ENCODE results near the gene PPY.
"Not testable (repeated sequence)": the region's sequence is repeated elsewhere in the genome, so short reads cannot be mapped to it uniquely, and the experiment has no call there.

PPY gene

GRCh38 chr17:43945074-43945829 lies 3.0 kb upstream of the PPY start:
- Histone ChIP-seq H3K79me2 (ENCODE audit: control insufficient read depth, insufficient read depth, low read length, unreplicated experiment) (no peaks in the 10 kb centered on the region), H3K27me3 (ENCODE audit: insufficient read depth, low read length) (no peaks in the 10 kb centered on the region), H3K36me3 (ENCODE audit: insufficient read depth, low read length) (no peaks in the 10 kb centered on the region), H3K4me3 (ENCODE audit: low read depth, low read length) (no peak overlapping the region), H3K27ac (ENCODE audit: low read depth, low read length) (no peak overlapping the region), H2AFZ (ENCODE audit: low read length, unreplicated experiment) (no peak overlapping the region), H3K4me1 (ENCODE audit: control insufficient read depth, insufficient read depth, low read length, unreplicated experiment) (peaks cover 2% of the 10 kb centered on the region)

- no peak overlapping the region for H2AFZ ChIP-seq (ENCODE audit: low read length, unreplicated experiment)
- no peaks in the 10 kb centered on the region for H3K36me3 ChIP-seq (ENCODE audit: insufficient read depth, low read length)
- peaks cover 2% of the 10 kb centered on the region for H3K4me1 ChIP-seq (ENCODE audit: control insufficient read depth, insufficient read depth, low read length, unreplicated experiment)
- H3K4me3 ChIP-seq (ENCODE audit: low read depth, low read length): no peak overlapping the region
- H3K79me2 ChIP-seq (ENCODE audit: control insufficient read depth, insufficient read depth, low read length, unreplicated experiment): no peaks in the 10 kb centered on the region
- no peak overlapping the region for H3K27ac ChIP-seq (ENCODE audit: low read depth, low read length)
- no peaks in the 10 kb centered on the region for H3K27me3 ChIP-seq (ENCODE audit: insufficient read depth, low read length)
Observed at GRCh38 chr17:43940630-43941029, 1.6 kb downstream of the PPY start.

- no peak overlapping the region for H3K27ac ChIP-seq (ENCODE audit: low read depth, low read length)
- no peak overlapping the region for H2AFZ ChIP-seq (ENCODE audit: low read length, unreplicated experiment)
- H3K4me1 ChIP-seq (ENCODE audit: control insufficient read depth, insufficient read depth, low read length, unreplicated experiment): peaks cover 2% of the 10 kb centered on the region
- no peaks in the 10 kb centered on the region for H3K27me3 ChIP-seq (ENCODE audit: insufficient read depth, low read length)
- no peak overlapping the region for H3K4me3 ChIP-seq (ENCODE audit: low read depth, low read length)
- no peaks in the 10 kb centered on the region for H3K79me2 ChIP-seq (ENCODE audit: control insufficient read depth, insufficient read depth, low read length, unreplicated experiment)
- no peaks in the 10 kb centered on the region for H3K36me3 ChIP-seq (ENCODE audit: insufficient read depth, low read length)
Observed at GRCh38 chr17:43939886-43940285, 2.4 kb downstream of the PPY start.

- not testable (repeated sequence) for H3K27ac ChIP-seq (ENCODE audit: low read depth, low read length); H2AFZ ChIP-seq (ENCODE audit: low read length, unreplicated experiment); H3K4me1 ChIP-seq (ENCODE audit: control insufficient read depth, insufficient read depth, low read length, unreplicated experiment); H3K79me2 ChIP-seq (ENCODE audit: control insufficient read depth, insufficient read depth, low read length, unreplicated experiment); H3K4me3 ChIP-seq (ENCODE audit: low read depth, low read length); H3K27me3 ChIP-seq (ENCODE audit: insufficient read depth, low read length); H3K36me3 ChIP-seq (ENCODE audit: insufficient read depth, low read length)
Observed at GRCh38 chr17:43939452-43939851, 2.8 kb downstream of the PPY start.

- no peak overlapping the region for H3K27ac ChIP-seq (ENCODE audit: low read depth, low read length)
Observed at GRCh38 chr17:43938838-43939182, 3.5 kb downstream of the PPY start.

GRCh38 chr17:43936434-43936833 lies 5.8 kb downstream of the PPY start:
- H3K27ac ChIP-seq (ENCODE audit: low read depth, low read length): no peak overlapping the region
- H3K79me2 ChIP-seq (ENCODE audit: control insufficient read depth, insufficient read depth, low read length, unreplicated experiment): no peaks in the 10 kb centered on the region
- H3K27me3 ChIP-seq (ENCODE audit: insufficient read depth, low read length): no peaks in the 10 kb centered on the region
- no peaks in the 10 kb centered on the region for H3K36me3 ChIP-seq (ENCODE audit: insufficient read depth, low read length)
- no peak overlapping the region for H3K4me3 ChIP-seq (ENCODE audit: low read depth, low read length)
- H3K4me1 ChIP-seq (ENCODE audit: control insufficient read depth, insufficient read depth, low read length, unreplicated experiment): no peaks in the 10 kb centered on the region
- no peak overlapping the region for H2AFZ ChIP-seq (ENCODE audit: low read length, unreplicated experiment)

More at GRCh38 chr17:43938838-43939182, 3.5 kb downstream of the PPY start:
- Histone ChIP-seq H2AFZ (ENCODE audit: low read length, unreplicated experiment) (no peak overlapping the region), H3K27me3 (ENCODE audit: insufficient read depth, low read length) (no peaks in the 10 kb centered on the region), H3K4me3 (ENCODE audit: low read depth, low read length) (no peak overlapping the region), H3K79me2 (ENCODE audit: control insufficient read depth, insufficient read depth, low read length, unreplicated experiment) (no peaks in the 10 kb centered on the region), H3K4me1 (ENCODE audit: control insufficient read depth, insufficient read depth, low read length, unreplicated experiment) (peaks cover 1% of the 10 kb centered on the region), H3K36me3 (ENCODE audit: insufficient read depth, low read length) (no peaks in the 10 kb centered on the region)

GRCh38 chr17:43935926-43936261 lies 6.4 kb downstream of the PPY start:
- Histone ChIP-seq H2AFZ (ENCODE audit: low read length, unreplicated experiment) (no peak overlapping the region), H3K4me3 (ENCODE audit: low read depth, low read length) (no peak overlapping the region), H3K79me2 (ENCODE audit: control insufficient read depth, insufficient read depth, low read length, unreplicated experiment) (no peaks in the 10 kb centered on the region), H3K4me1 (ENCODE audit: control insufficient read depth, insufficient read depth, low read length, unreplicated experiment) (no peaks in the 10 kb centered on the region), H3K27me3 (ENCODE audit: insufficient read depth, low read length) (no peaks in the 10 kb centered on the region), H3K27ac (ENCODE audit: low read depth, low read length) (no peak overlapping the region), H3K36me3 (ENCODE audit: insufficient read depth, low read length) (no peaks in the 10 kb centered on the region)

- no peak overlapping the region for H3K4me3 ChIP-seq (ENCODE audit: low read depth, low read length)
- no peaks in the 10 kb centered on the region for H3K36me3 ChIP-seq (ENCODE audit: insufficient read depth, low read length)
- H2AFZ ChIP-seq (ENCODE audit: low read length, unreplicated experiment): no peak overlapping the region
- no peaks in the 10 kb centered on the region for H3K27me3 ChIP-seq (ENCODE audit: insufficient read depth, low read length)
- no peaks in the 10 kb centered on the region for H3K79me2 ChIP-seq (ENCODE audit: control insufficient read depth, insufficient read depth, low read length, unreplicated experiment)
- H3K27ac ChIP-seq (ENCODE audit: low read depth, low read length): no peak overlapping the region
- H3K4me1 ChIP-seq (ENCODE audit: control insufficient read depth, insufficient read depth, low read length, unreplicated experiment): no peaks in the 10 kb centered on the region
Observed at GRCh38 chr17:43935204-43935925, 6.9 kb downstream of the PPY start.

- no peaks in the 10 kb centered on the region for H3K4me1 ChIP-seq (ENCODE audit: control insufficient read depth, insufficient read depth, low read length, unreplicated experiment)
- no peak overlapping the region for H2AFZ ChIP-seq (ENCODE audit: low read length, unreplicated experiment)
- H3K27ac ChIP-seq (ENCODE audit: low read depth, low read length): no peak overlapping the region
- H3K36me3 ChIP-seq (ENCODE audit: insufficient read depth, low read length): no peaks in the 10 kb centered on the region
- H3K4me3 ChIP-seq (ENCODE audit: low read depth, low read length): no peak overlapping the region
- no peaks in the 10 kb centered on the region; the same call in 1 of the 2 replicates for H3K27me3 ChIP-seq (ENCODE audit: insufficient read depth, low read length)
- no peaks in the 10 kb centered on the region for H3K79me2 ChIP-seq (ENCODE audit: control insufficient read depth, insufficient read depth, low read length, unreplicated experiment)
Observed at GRCh38 chr17:43932923-43933322, 9.4 kb downstream of the PPY start.

- Histone ChIP-seq H3K79me2 (ENCODE audit: control insufficient read depth, insufficient read depth, low read length, unreplicated experiment) (no peaks in the 10 kb centered on the region), H3K27me3 (ENCODE audit: insufficient read depth, low read length) (peaks cover 4% of the 10 kb centered on the region), H3K27ac (ENCODE audit: low read depth, low read length) (no peak overlapping the region), H3K4me3 (ENCODE audit: low read depth, low read length) (no peak overlapping the region), H2AFZ (ENCODE audit: low read length, unreplicated experiment) (no peak overlapping the region), H3K36me3 (ENCODE audit: insufficient read depth, low read length) (no peaks in the 10 kb centered on the region), H3K4me1 (ENCODE audit: control insufficient read depth, insufficient read depth, low read length, unreplicated experiment) (peaks cover 5% of the 10 kb centered on the region)
Observed at GRCh38 chr17:43932357-43932756, 9.9 kb downstream of the PPY start.

GRCh38 chr17:43931062-43931571 lies 11.2 kb downstream of the PPY start:
- no peak overlapping the region for H3K4me3 ChIP-seq (ENCODE audit: low read depth, low read length)
- no peak overlapping the region for H3K27ac ChIP-seq (ENCODE audit: low read depth, low read length)
- H3K36me3 ChIP-seq (ENCODE audit: insufficient read depth, low read length): no peaks in the 10 kb centered on the region
- H2AFZ ChIP-seq (ENCODE audit: low read length, unreplicated experiment): no peak overlapping the region
- H3K79me2 ChIP-seq (ENCODE audit: control insufficient read depth, insufficient read depth, low read length, unreplicated experiment): no peaks in the 10 kb centered on the region
- peaks cover 14% of the 10 kb centered on the region for H3K27me3 ChIP-seq (ENCODE audit: insufficient read depth, low read length)
- H3K4me1 ChIP-seq (ENCODE audit: control insufficient read depth, insufficient read depth, low read length, unreplicated experiment): peaks cover 8% of the 10 kb centered on the region
